DOHH2 (cell line): Measurements from ENCODE around the gene COL23A1.

Experiments
- H3F3A ChIP-seq: fragments of 200-600 bp; sonication (generic), shearing (Covaris generic); 2 replicates; pipeline ENCODE4 v1.6.0; 2016; ENCODE audit warnings: antibody characterized with exemption, mild to moderate bottlenecking; ENCODE audit not compliant: control insufficient read depth, insufficient read depth
- H3K27ac ChIP-seq: fragments of 200-600 bp; sonication (generic); 2 replicates; pipeline ENCODE4 v1.5.1; 2014; ENCODE audit warnings: low read depth, mild to moderate bottlenecking, low read length, moderate library complexity
- H3K27me3 ChIP-seq: fragments of 200-600 bp; sonication (generic); 2 replicates; pipeline ENCODE4 v1.6.1; 2014; ENCODE audit warnings: mild to moderate bottlenecking, low read length, mixed read lengths; ENCODE audit not compliant: control insufficient read depth
- H3K36me3 ChIP-seq: fragments of 200-600 bp; sonication (generic); 2 replicates; pipeline ENCODE4 v1.6.1; 2014; ENCODE audit warnings: mild to moderate bottlenecking, low read length, moderate library complexity, mixed read lengths; ENCODE audit not compliant: control insufficient read depth
- H3K4me1 ChIP-seq: fragments of 200-600 bp; sonication (generic); 2 replicates; pipeline ENCODE4 v1.6.1; 2014; ENCODE audit warnings: mild to moderate bottlenecking, low read length, mixed read lengths; ENCODE audit not compliant: control insufficient read depth
- H3K4me2 ChIP-seq: fragments of 200-600 bp; sonication (generic); 2 replicates; pipeline ENCODE4 v1.6.0; 2014; ENCODE audit warnings: mild to moderate bottlenecking, low read length, moderate library complexity
- H3K4me3 ChIP-seq: fragments of 200-600 bp; sonication (generic); 2 replicates; pipeline ENCODE4 v1.5.1; 2014; ENCODE audit warnings: mild to moderate bottlenecking, low read length, mixed read lengths
- H3K79me2 ChIP-seq: fragments of 200-600 bp; sonication (generic); 2 replicates; pipeline ENCODE4 v1.6.1; 2014; ENCODE audit warnings: mild to moderate bottlenecking, low read length, mixed read lengths; ENCODE audit not compliant: control insufficient read depth
- H3K9me2 ChIP-seq: fragments of 200-600 bp; sonication (generic); replicated peaks from 2 replicates; pipeline ENCODE4 v1.6.1; 2014; ENCODE audit warnings: mild to moderate bottlenecking, low read length, mixed read lengths; ENCODE audit not compliant: control insufficient read depth
- H3K9me3 ChIP-seq: fragments of 200-600 bp; sonication (generic); 2 replicates; pipeline ENCODE4 v1.6.1; 2014; ENCODE audit warnings: antibody characterized with exemption, low read length, mixed read lengths; ENCODE audit not compliant: control insufficient read depth, insufficient read depth
- H4K20me1 ChIP-seq: fragments of 200-600 bp; sonication (generic); 2 replicates; pipeline ENCODE4 v1.6.0; 2014; ENCODE audit warnings: low read depth, mild to moderate bottlenecking, antibody characterized with exemption, low read length, moderate library complexity; ENCODE audit not compliant: control insufficient read depth, insufficient read depth
- CTCF ChIP-seq: fragments of 200-600 bp; sonication (generic); IDR thresholded peaks from one replicate; pipeline ENCODE4 v1.5.1; 2014; ENCODE audit warnings: antibody characterized with exemption, mild to moderate bottlenecking, low read depth, low read length; ENCODE audit not compliant: poor library complexity, severe bottlenecking
- EZH2phosphoT487 ChIP-seq: fragments of 200-600 bp; sonication (generic); IDR thresholded peaks from 2 replicates; pipeline ENCODE4 v1.6.1; 2017; ENCODE audit warnings: borderline replicate concordance, mild to moderate bottlenecking, antibody characterized with exemption, low read length, moderate library complexity, mixed read lengths

The COL23A1 gene

GRCh38 chr5:178396796-178397720 lies 193.1 kb downstream of the COL23A1 start:
- no peak overlapping the region for H3K27ac ChIP-seq
- H3K79me2 ChIP-seq, result no peaks in the 10 kb centered on the region
- no peaks in the 10 kb centered on the region for H4K20me1 ChIP-seq
- no peaks in the 10 kb centered on the region for H3K36me3 ChIP-seq
- no peaks in the 10 kb centered on the region for H3K4me1 ChIP-seq
- H3F3A ChIP-seq, result no peaks in the 10 kb centered on the region
- no peaks in the 10 kb centered on the region for H3K27me3 ChIP-seq
- no peak overlapping the region for H3K4me3 ChIP-seq
- H3K9me3 ChIP-seq, result no peaks in the 10 kb centered on the region
- TF ChIP-seq CTCF (no peak), EZH2phosphoT487 (no peak)
- H3K9me2 ChIP-seq, result no peaks in the 10 kb centered on the region
- no peak overlapping the region for H3K4me2 ChIP-seq

- Histone ChIP-seq H3K27ac (no peak overlapping the region), H3K79me2 (no peaks in the 10 kb centered on the region), H3K4me2 (no peak overlapping the region), H3K36me3 (no peaks in the 10 kb centered on the region), H3K9me2 (no peaks in the 10 kb centered on the region), H3K9me3 (no peaks in the 10 kb centered on the region), H3F3A (no peaks in the 10 kb centered on the region), H3K27me3 (no peaks in the 10 kb centered on the region), H3K4me3 (no peak overlapping the region), H4K20me1 (no peaks in the 10 kb centered on the region), H3K4me1 (no peaks in the 10 kb centered on the region)
- TF ChIP-seq EZH2phosphoT487, result no peak
- TF ChIP-seq CTCF, result no peak
Observed at GRCh38 chr5:178394074-178394473, 196.1 kb downstream of the COL23A1 start.

GRCh38 chr5:178392931-178393394 lies 197.2 kb downstream of the COL23A1 start:
- Histone ChIP-seq H4K20me1 (no peaks in the 10 kb centered on the region), H3K79me2 (no peaks in the 10 kb centered on the region), H3K9me2 (no peaks in the 10 kb centered on the region), H3K27me3 (no peaks in the 10 kb centered on the region), H3K4me3 (no peak overlapping the region), H3F3A (no peaks in the 10 kb centered on the region), H3K4me1 (no peaks in the 10 kb centered on the region), H3K4me2 (no peak overlapping the region), H3K9me3 (no peaks in the 10 kb centered on the region), H3K36me3 (no peaks in the 10 kb centered on the region), H3K27ac (no peak overlapping the region)
- no peak for TF ChIP-seq CTCF
- TF ChIP-seq EZH2phosphoT487, result no peak
